Endothelial cell of umbilical vein (primary cell): Measurements from ENCODE around the gene SPPL2C. TPM values are rescaled to one million over a fixed set of nuclear protein-coding genes. Genes with fewer than 3 reads are reported as not detected.

Source experiments
- BruUV-seq: library from RNA; stranded (reverse); fragments of 400-500 nt; replicated peaks from 2 replicates; lab custom pipeline; 2021; lab: Mats Ljungman, UMichigan
- CTCF ChIA-PET: fragments of 300-600, 350-600 bp; sonication (Branson Sonifier 250); formaldehyde crosslinking; loops from one replicate; lab custom pipeline; 2021; ENCODE audit warnings: antibody characterized with exemption, inconsistent platforms; lab: Charles Lee
- POLR2A ChIA-PET: fragments of 300-600, 350-600 bp; sonication (Branson Sonifier 250); formaldehyde crosslinking; loops from one replicate; lab custom pipeline; 2021; ENCODE audit warnings: antibody characterized with exemption, inconsistent platforms; lab: Charles Lee
- DNase-seq: peaks from one replicate; pipeline ENCODE4 v3.0.0-alpha.2; 2011; ENCODE audit warnings: low read depth, low spot score
- FAIRE-seq: peaks from 2 replicates; lab custom pipeline; 2011; peaks lifted over from hg19 to GRCh38; lab: Jason Lieb, UNC
- H2AFZ ChIP-seq: 2 replicates; pipeline ENCODE4 v1.6.0; 2012; ENCODE audit warnings: low read depth, low read length, control low read depth, inconsistent platforms
- H3K27ac ChIP-seq: 2 replicates; pipeline ENCODE4 v1.5.1; 2011; ENCODE audit warnings: low read depth, mild to moderate bottlenecking, control low read depth, low read length, moderate library complexity; ENCODE audit not compliant: insufficient read depth
- H3K27me3 ChIP-seq, 2 experiments: 2 replicates each; pipeline versions ENCODE4 v1.6.0 to v1.6.1; 2011; ENCODE audit warnings: low read length in 2 of 2, mixed read lengths in 1 of 2; ENCODE audit not compliant: control insufficient read depth in 2 of 2, insufficient read depth in 2 of 2
- H3K36me3 ChIP-seq, 2 experiments: 2 replicates in 1 of 2; 3 replicates in 1 of 2; pipeline ENCODE4 v1.5.1; 2011; ENCODE audit warnings: low read length in 2 of 2, mild to moderate bottlenecking in 1 of 2, moderate library complexity in 1 of 2; ENCODE audit not compliant: control insufficient read depth in 2 of 2, insufficient read depth in 2 of 2; ENCODE audit errors: extremely low read depth in 1 of 2
- H3K4me1 ChIP-seq: 3 replicates; pipeline ENCODE4 v1.5.1; 2011; ENCODE audit warnings: mild to moderate bottlenecking, low read length; ENCODE audit not compliant: control insufficient read depth, insufficient read depth; ENCODE audit errors: extremely low read depth
- H3K4me2 ChIP-seq: 2 replicates; pipeline ENCODE4 v1.6.1; 2011; ENCODE audit warnings: low read length, control low read depth, mixed read lengths; ENCODE audit not compliant: insufficient read depth
- H3K4me3 ChIP-seq, 3 experiments: fragments of 200-600 bp in 1 of 3; sonication (generic), shearing (Covaris generic) in 1 of 3; replicated peaks in 1 of 3; 2 replicates each; pipeline ENCODE4 v1.5.1; 2011 to 2016; ENCODE audit warnings: control low read depth in 3 of 3, low read length in 3 of 3, mild to moderate bottlenecking in 2 of 3, inconsistent platforms in 1 of 3, low read depth in 1 of 3, moderate library complexity in 1 of 3; ENCODE audit not compliant: insufficient read depth in 1 of 3
- H3K79me2 ChIP-seq: 2 replicates; pipeline ENCODE4 v1.6.0; 2012; ENCODE audit warnings: low read length, inconsistent platforms; ENCODE audit not compliant: control insufficient read depth, insufficient read depth
- H3K9ac ChIP-seq: replicated peaks from 2 replicates; pipeline ENCODE3; 2011; ENCODE audit warnings: low read length, control low read depth; ENCODE audit not compliant: insufficient read depth; ENCODE audit errors: extremely low read depth
- H3K9me1 ChIP-seq: replicated peaks from 3 replicates; pipeline ENCODE4 v1.6.0; 2011; ENCODE audit warnings: mild to moderate bottlenecking, low read length; ENCODE audit not compliant: control insufficient read depth, insufficient read depth; ENCODE audit errors: extremely low read depth
- H3K9me3 ChIP-seq: replicated peaks from 2 replicates; pipeline ENCODE4 v1.5.1; 2012; ENCODE audit warnings: low read length, inconsistent platforms; ENCODE audit not compliant: control insufficient read depth, insufficient read depth
- H4K20me1 ChIP-seq: replicated peaks from 2 replicates; pipeline ENCODE3; 2011; ENCODE audit warnings: mild to moderate bottlenecking, low read length; ENCODE audit not compliant: control insufficient read depth, insufficient read depth; ENCODE audit errors: extremely low read depth
- CTCF ChIP-seq, 2 donors: IDR thresholded peaks; 1 replicate in 1 of 2; 2 replicates in 1 of 2; pipeline ENCODE4 v1.5.1; 2011; ENCODE audit warnings: low read length in 2 of 2, mild to moderate bottlenecking in 2 of 2, moderate library complexity in 2 of 2, control low read depth in 1 of 2, inconsistent platforms in 1 of 2, low read depth in 1 of 2; ENCODE audit not compliant: insufficient read depth in 1 of 2; ENCODE audit errors: extremely low read depth in 1 of 2
- EZH2 ChIP-seq: IDR thresholded peaks from 2 replicates; pipeline ENCODE4 v1.6.1; 2012; ENCODE audit warnings: borderline replicate concordance, low read depth, mild to moderate bottlenecking, moderate library complexity, low read length, inconsistent platforms; ENCODE audit not compliant: severe bottlenecking
- FOS ChIP-seq: IDR thresholded peaks from 2 replicates; pipeline ENCODE4 v1.6.1; 2011; ENCODE audit warnings: mild to moderate bottlenecking, low read length, moderate library complexity, borderline replicate concordance; ENCODE audit not compliant: insufficient read depth
- GATA2 ChIP-seq: IDR thresholded peaks from 2 replicates; pipeline ENCODE4 v1.7.0; 2011; ENCODE audit warnings: low read depth, mild to moderate bottlenecking, moderate library complexity, mixed read lengths, low read length; ENCODE audit not compliant: insufficient read length, insufficient read depth
- JUN ChIP-seq: IDR thresholded peaks from 2 replicates; pipeline ENCODE4 v1.6.1; 2011; ENCODE audit warnings: borderline replicate concordance, low read depth; ENCODE audit not compliant: insufficient read length, insufficient read depth
- MAX ChIP-seq: IDR thresholded peaks from 2 replicates; pipeline ENCODE4 v1.6.1; 2011; ENCODE audit not compliant: insufficient read depth, insufficient read length
- MYC ChIP-seq: IDR thresholded peaks from one replicate; pipeline ENCODE4 v1.6.1; 2011; ENCODE audit warnings: mild to moderate bottlenecking, low read depth, low read length
- POLR2A ChIP-seq: IDR thresholded peaks from 2 replicates; pipeline ENCODE4 v1.6.1; 2012; ENCODE audit warnings: low read depth, mild to moderate bottlenecking, control low read depth, low read length
- POLR2AphosphoS5 ChIP-seq: IDR thresholded peaks from 2 replicates; pipeline ENCODE4 v1.6.1; 2012; ENCODE audit warnings: low read depth, mild to moderate bottlenecking, control low read depth, low read length, moderate library complexity; ENCODE audit not compliant: insufficient read depth
- dilution Hi-C: fragments of 300-500 bp; cut with MboI; formaldehyde crosslinking; loops from one replicate; pipeline ENCODE4 v1.15.0; 2019; ENCODE audit warnings: low sequenced_read_pairs; ENCODE audit not compliant: extremely low pct_ligation_motif_present
- intact Hi-C: fragments of 100-400 bp; cut with micrococcal nuclease; formaldehyde crosslinking; loops from one replicate; pipeline ENCODE4 v1.10.0; 2022
- polyA plus RNA-seq, 4 experiments: library from polyadenylated mRNA; depleted of rRNA in 3 of 4; stranded (reverse) in 3 of 4; unstranded in 1 of 4; fragments of >200 nt; gene quantifications; 2 replicates each; pipeline versions ENCODE4 v1.2.1 to v1.2.3, GENCODE V29; 2011 to 2012; ENCODE audit warnings: missing spikeins in 1 of 4
- total RNA-seq: library from RNA; stranded (reverse); gene quantifications from 2 replicates; pipeline ENCODE4 v1.2.3, GENCODE V29; 2021

Gene SPPL2C
- total and polyA plus RNA-seq, 2 donors (not counting 3 experiments of a cell fraction or from before 2014, with no cell fraction given) = not detected

- no peak overlapping the region for H3K4me3 ChIP-seq
- H3K27ac ChIP-seq = no peak overlapping the region
- intact Hi-C loops (no loop called here), dilution Hi-C loops (no loop called here)
- FAIRE-seq (no peak), DNase-seq (no peak)
- H3K9ac ChIP-seq = no peak overlapping the region
- ChIA-PET POLR2A (no interaction called here), CTCF (interaction anchor here (0.5 to 1.5 kb wide), 2 partner anchors 18 to 717 kb away, joined by 3 read pairs; no protein-coding TSS in a partner anchor)
- H4K20me1 ChIP-seq = no peaks in the 10 kb centered on the region
- no peak overlapping the region for H2AFZ ChIP-seq
- no peaks in the 10 kb centered on the region for H3K9me1 ChIP-seq
- no peak overlapping the region for H3K4me2 ChIP-seq
- TF ChIP-seq POLR2A = no peak
- no peak for TF ChIP-seq FOS
- no peak for TF ChIP-seq MAX
- no peak for TF ChIP-seq GATA2
- TF ChIP-seq POLR2AphosphoS5 = no peak
- TF ChIP-seq MYC = no peak
- no peak for TF ChIP-seq JUN
- TF ChIP-seq CTCF (IDR thresholded peaks at IDR 0.05; ENCODE audit: extremely low read depth in 1 of 2, insufficient read depth in 1 of 2, low read depth in 1 of 2, low read length in 2 of 2) = no peak
- TF ChIP-seq EZH2 = no peak
- no peaks in the 10 kb centered on the region for H3K36me3 ChIP-seq
- H3K4me1 ChIP-seq = no peaks in the 10 kb centered on the region
- H3K79me2 ChIP-seq = no peaks in the 10 kb centered on the region
- H3K9me3 ChIP-seq = no peaks in the 10 kb centered on the region
- BruUV-seq = no TSS peak
- peaks cover 2 to 5% of the 10 kb centered on the region in 2 experiments for H3K27me3 ChIP-seq
Observed at GRCh38 chr17:45870342-45870974, 25.8 kb downstream of the SPPL2C start.
